NCI-H446 (cell line): ENCODE measurements around the gene ADAM19.

Source experiments
- DNase-seq, 2 experiments: peaks; one replicate each; lab custom pipeline; 2025; lab: John Stamatoyannopoulos, UW

ADAM19 gene

GRCh38 chr5:157516006-157516405 is 59.6 kb downstream of the ADAM19 start:
- DNase-seq = no peak

- DNase-seq = no peak
Observed at GRCh38 chr5:157514974-157515373, 60.6 kb downstream of the ADAM19 start.

- no peak for DNase-seq
Observed at GRCh38 chr5:157513182-157513581, 62.4 kb downstream of the ADAM19 start.

GRCh38 chr5:157511651-157512644 is 63.6 kb downstream of the ADAM19 start:
- DNase-seq = peak in 1 of 2 experiments; percentile 74

- no peak for DNase-seq
Observed at GRCh38 chr5:157510682-157511081, 64.9 kb downstream of the ADAM19 start.

GRCh38 chr5:157509587-157509986 is 66.0 kb downstream of the ADAM19 start:
- no peak for DNase-seq

GRCh38 chr5:157509093-157509492 is 66.5 kb downstream of the ADAM19 start:
- peak in 1 of 2 experiments; percentile 24 for DNase-seq

- no peak for DNase-seq
Observed at GRCh38 chr5:157506981-157507780, 68.4 kb downstream of the ADAM19 start.

GRCh38 chr5:157506066-157506590 is 69.4 kb downstream of the ADAM19 start:
- no peak for DNase-seq

GRCh38 chr5:157505496-157505895 is 70.1 kb downstream of the ADAM19 start:
- DNase-seq = no peak

- no peak for DNase-seq
Observed at GRCh38 chr5:157504053-157504452, 71.5 kb downstream of the ADAM19 start.

GRCh38 chr5:157502143-157502647 is 73.4 kb downstream of the ADAM19 start:
- DNase-seq = no peak

GRCh38 chr5:157497875-157498611 is 77.5 kb downstream of the ADAM19 start:
- DNase-seq = no peak

- DNase-seq = no peak
Observed at GRCh38 chr5:157496864-157497263, 78.7 kb downstream of the ADAM19 start.

GRCh38 chr5:157494178-157494832 is 81.3 kb downstream of the ADAM19 start:
- no peak for DNase-seq

- DNase-seq = no peak
Observed at GRCh38 chr5:157492886-157493285, 82.7 kb downstream of the ADAM19 start.

- no peak for DNase-seq
Observed at GRCh38 chr5:157491471-157491995, 84.0 kb downstream of the ADAM19 start.

GRCh38 chr5:157487358-157487757 is 88.2 kb downstream of the ADAM19 start:
- no peak for DNase-seq

GRCh38 chr5:157486861-157487260 is 88.7 kb downstream of the ADAM19 start:
- no peak for DNase-seq

GRCh38 chr5:157486221-157486681 is 89.3 kb downstream of the ADAM19 start:
- DNase-seq = no peak

- no peak for DNase-seq
Observed at GRCh38 chr5:157485811-157486210, 89.8 kb downstream of the ADAM19 start.
